Fibroblast of lung (primary cell): ENCODE measurements around the gene AGAP1.

ENCODE experiments used
- EZH2 ChIP-seq: IDR thresholded peaks from 2 replicates; pipeline ENCODE4 v1.5.1; 2012; ENCODE audit warnings: low read length, control low read depth, mild to moderate bottlenecking; ENCODE audit errors: missing control alignments
- TF ChIP-seq, protein P1 (sequence below), 2 donors: IDR thresholded peaks in 1 of 2; conservative IDR thresholded peaks in 1 of 2; 1 replicate in 1 of 2; 2 replicates in 1 of 2; pipeline ENCODE4 v1.5.1; 2011 to 2012; ENCODE audit warnings: low read length in 2 of 2, control low read depth in 1 of 2, inconsistent platforms in 1 of 2, low read depth in 1 of 2, mild to moderate bottlenecking in 1 of 2

DNA sequence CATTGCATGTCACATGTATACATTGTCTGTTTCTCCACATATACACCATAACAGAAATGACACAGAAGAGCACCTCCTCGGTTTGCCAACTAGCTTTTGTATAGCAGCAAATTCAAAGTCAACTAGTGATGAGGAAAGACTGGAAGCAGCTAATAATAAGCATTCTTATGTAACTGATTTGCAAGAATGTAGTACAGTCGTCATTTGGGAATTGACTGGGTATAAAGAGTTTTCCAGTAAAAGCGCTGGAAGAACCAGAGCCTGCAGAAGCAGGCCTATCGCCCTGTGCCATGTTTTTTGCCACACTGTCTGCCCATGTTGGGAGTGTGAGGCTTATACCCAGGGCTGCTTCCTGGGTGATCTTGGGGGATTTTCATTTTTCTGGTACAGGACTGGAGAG lies 363.8 kb downstream of the AGAP1 start:
- TF ChIP-seq, protein P1, sequence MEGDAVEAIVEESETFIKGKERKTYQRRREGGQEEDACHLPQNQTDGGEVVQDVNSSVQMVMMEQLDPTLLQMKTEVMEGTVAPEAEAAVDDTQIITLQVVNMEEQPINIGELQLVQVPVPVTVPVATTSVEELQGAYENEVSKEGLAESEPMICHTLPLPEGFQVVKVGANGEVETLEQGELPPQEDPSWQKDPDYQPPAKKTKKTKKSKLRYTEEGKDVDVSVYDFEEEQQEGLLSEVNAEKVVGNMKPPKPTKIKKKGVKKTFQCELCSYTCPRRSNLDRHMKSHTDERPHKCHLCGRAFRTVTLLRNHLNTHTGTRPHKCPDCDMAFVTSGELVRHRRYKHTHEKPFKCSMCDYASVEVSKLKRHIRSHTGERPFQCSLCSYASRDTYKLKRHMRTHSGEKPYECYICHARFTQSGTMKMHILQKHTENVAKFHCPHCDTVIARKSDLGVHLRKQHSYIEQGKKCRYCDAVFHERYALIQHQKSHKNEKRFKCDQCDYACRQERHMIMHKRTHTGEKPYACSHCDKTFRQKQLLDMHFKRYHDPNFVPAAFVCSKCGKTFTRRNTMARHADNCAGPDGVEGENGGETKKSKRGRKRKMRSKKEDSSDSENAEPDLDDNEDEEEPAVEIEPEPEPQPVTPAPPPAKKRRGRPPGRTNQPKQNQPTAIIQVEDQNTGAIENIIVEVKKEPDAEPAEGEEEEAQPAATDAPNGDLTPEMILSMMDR (conservative IDR thresholded peaks at IDR 0.05 in 1 of 2, IDR thresholded peaks at IDR 0.05 in 1 of 2; ENCODE audit: low read depth in 1 of 2, low read length in 2 of 2), result no peak
- no peak for TF ChIP-seq EZH2
